Thyroid gland (tissue), 4 donors: ENCODE data around the gene MFF. TPM values are rescaled to one million over a fixed set of nuclear protein-coding genes. Genes with fewer than 3 reads are reported as not detected.

Source experiments
- DNase-seq, 2 donors: peaks; one replicate each; pipeline ENCODE4 v3.0.0-alpha.2; 2019
- H3K27ac ChIP-seq, 3 donors: fragments of 200-600 bp; sonication (generic); 1 replicate in 2 of 3; 2 replicates in 1 of 3; pipeline ENCODE4 v1.5.1; 2016 to 2019; ENCODE audit warnings: mild to moderate bottlenecking in 1 of 3, moderate library complexity in 1 of 3
- H3K27me3 ChIP-seq: fragments of 200-600 bp; sonication (generic); one replicate; pipeline ENCODE4 v1.5.1; 2019
- H3K36me3 ChIP-seq, 2 donors: fragments of 200-600 bp; sonication (generic); one replicate each; pipeline ENCODE4 v1.5.1; 2016 to 2019
- H3K4me1 ChIP-seq, 2 donors: fragments of 200-600 bp; sonication (generic); one replicate each; pipeline ENCODE4 v1.5.1; 2017 to 2019
- H3K4me3 ChIP-seq, 3 donors: fragments of 200-600 bp; sonication (generic); replicated peaks in 1 of 3; 1 replicate in 2 of 3; 2 replicates in 1 of 3; pipeline ENCODE4 v1.5.1; 2016; ENCODE audit warnings: mild to moderate bottlenecking in 1 of 3
- H3K9me3 ChIP-seq: fragments of 200-600 bp; sonication (generic); one replicate; pipeline ENCODE4 v1.5.1; 2017
- CTCF ChIP-seq, 6 experiments: fragments of 200-600 bp in 3 of 6; fragments of 450-650 bp in 3 of 6; sonication (generic) in 3 of 6; IDR thresholded peaks; one replicate each; pipeline ENCODE4 v1.5.1; 2016 to 2019; ENCODE audit warnings: antibody characterized with exemption in 6 of 6, mild to moderate bottlenecking in 2 of 6, inconsistent platforms in 1 of 6, moderate library complexity in 1 of 6
- POLR2A ChIP-seq, 2 donors: fragments of 450-650 bp; IDR thresholded peaks; one replicate each; pipeline ENCODE4 v1.6.1; 2017; ENCODE audit warnings: antibody characterized with exemption in 2 of 2, mild to moderate bottlenecking in 2 of 2, moderate library complexity in 1 of 2
- WGBS, 2 donors: methylation state at CpG; one replicate each; pipeline ENCODE4 v1.1.5; 2017; 5-methylcytosine and 5-hydroxymethylcytosine counted together
- intact Hi-C: fragments of 100-400 bp; cut with DNase I; formaldehyde crosslinking; loops from one replicate; pipeline ENCODE4 v1.15.1; 2023
- total RNA-seq, 4 donors: library from RNA; depleted of rRNA; stranded (reverse); fragments of >200 nt; gene quantifications; one replicate each; pipeline ENCODE4 v1.2.3, GENCODE V29; 2016

The MFF gene
- total RNA-seq, 4 donors from 2014 or later, result 78.3 to 134 (median 99.7) TPM

GRCh38 chr2:227397562-227397961 lies 72.5 kb downstream of the MFF start:
- no peak for TF ChIP-seq CTCF (IDR thresholded peaks at IDR 0.05)
- TF ChIP-seq POLR2A (IDR thresholded peaks at IDR 0.05), result no peak
- no peaks in the 10 kb centered on the region for H3K36me3 ChIP-seq
- 71 to 79% methylated on average over 4 of the region's 4 CpGs for WGBS, 2 donors
- intact Hi-C loops, result no loop called here
- H3K4me3 ChIP-seq, result no peak overlapping the region
- no peaks in the 10 kb centered on the region for H3K4me1 ChIP-seq
- no peaks in the 10 kb centered on the region for H3K9me3 ChIP-seq
- H3K27me3 ChIP-seq, result no peaks in the 10 kb centered on the region
- H3K27ac ChIP-seq, result no peak overlapping the region
- DNase-seq, result no peak

- H3K4me1 ChIP-seq, result no peaks in the 10 kb centered on the region
- no peak overlapping the region for H3K4me3 ChIP-seq
- H3K27me3 ChIP-seq, result no peaks in the 10 kb centered on the region
- WGBS, 2 donors, result 67 to 93% methylated on average over 4 of the region's 4 CpGs
- no peaks in the 10 kb centered on the region for H3K9me3 ChIP-seq
- H3K36me3 ChIP-seq, result no peaks in the 10 kb centered on the region
- intact Hi-C loops, result no loop called here
- H3K27ac ChIP-seq, result no peak overlapping the region
- no peak for TF ChIP-seq CTCF (IDR thresholded peaks at IDR 0.05)
- TF ChIP-seq POLR2A (IDR thresholded peaks at IDR 0.05), result no peak
- no peak for DNase-seq
Measured at GRCh38 chr2:227398684-227399670, 73.9 kb downstream of the MFF start.

- DNase-seq, result no peak
- Histone ChIP-seq H3K4me1 (peaks cover 3% of the 10 kb centered on the region in 2 donors), H3K27me3 (no peaks in the 10 kb centered on the region), H3K36me3 (no peaks in the 10 kb centered on the region), H3K27ac (no peak overlapping the region), H3K4me3 (no peak overlapping the region), H3K9me3 (no peaks in the 10 kb centered on the region)
- intact Hi-C loops, result no loop called here
- WGBS, 2 donors, result 73 to 83% methylated on average over 2 of the region's 2 CpGs
- TF ChIP-seq CTCF (IDR thresholded peaks at IDR 0.05), result no peak
- no peak for TF ChIP-seq POLR2A (IDR thresholded peaks at IDR 0.05)
Measured at GRCh38 chr2:227401550-227401949, 76.5 kb downstream of the MFF start.

GRCh38 chr2:227402321-227402720 lies 77.3 kb downstream of the MFF start:
- intact Hi-C loops, result no loop called here
- Histone ChIP-seq H3K27me3 (no peaks in the 10 kb centered on the region), H3K9me3 (no peaks in the 10 kb centered on the region), H3K36me3 (no peaks in the 10 kb centered on the region), H3K27ac (no peak overlapping the region), H3K4me3 (no peak overlapping the region), H3K4me1 (peaks cover 7 to 9% of the 10 kb centered on the region in 2 donors)
- DNase-seq, result no peak
- TF ChIP-seq CTCF (IDR thresholded peaks at IDR 0.05) (no peak), POLR2A (IDR thresholded peaks at IDR 0.05) (no peak)

GRCh38 chr2:227402959-227403358 lies 77.9 kb downstream of the MFF start:
- no peaks in the 10 kb centered on the region for H3K27me3 ChIP-seq
- no peaks in the 10 kb centered on the region for H3K9me3 ChIP-seq
- H3K27ac ChIP-seq, result no peak overlapping the region
- H3K4me1 ChIP-seq, result peaks cover 7 to 9% of the 10 kb centered on the region in 2 donors
- H3K36me3 ChIP-seq, result no peaks in the 10 kb centered on the region
- DNase-seq, result no peak
- WGBS, 2 donors, result 63 to 64% methylated on average over 4 of the region's 4 CpGs
- intact Hi-C loops, result no loop called here
- H3K4me3 ChIP-seq, result no peak overlapping the region
- no peak for TF ChIP-seq CTCF (IDR thresholded peaks at IDR 0.05)
- TF ChIP-seq POLR2A (IDR thresholded peaks at IDR 0.05), result no peak
